LNCAP (cell line): ENCODE data around the gene CNTNAP2.

Experiments
- TF ChIP-seq, protein P1 (sequence below): fragments of 450-650 bp; IDR thresholded peaks from 2 replicates; pipeline ENCODE4 v1.5.1; 2017; ENCODE audit warnings: mild to moderate bottlenecking

Gene CNTNAP2

DNA sequence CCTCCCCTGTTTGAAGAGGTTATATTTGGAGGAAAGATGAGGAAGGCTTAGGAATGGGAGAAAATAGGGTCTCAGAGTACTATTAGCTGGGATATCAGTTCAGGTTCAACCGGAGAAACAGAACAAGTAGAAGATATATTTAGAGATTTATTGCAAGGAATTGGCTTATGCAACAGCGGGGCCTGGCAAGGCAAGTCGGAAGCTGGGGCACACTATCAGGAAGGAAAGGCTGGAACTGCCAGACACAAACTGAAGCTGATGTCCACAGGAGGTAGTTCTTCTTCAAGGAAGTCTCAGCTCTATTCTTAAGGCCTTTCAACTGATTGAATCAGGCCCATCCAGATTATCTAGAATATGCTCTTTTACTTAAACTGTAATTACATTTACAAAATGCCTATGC lies 1534.4 kb downstream of the CNTNAP2 start:
- TF ChIP-seq, protein P1, sequence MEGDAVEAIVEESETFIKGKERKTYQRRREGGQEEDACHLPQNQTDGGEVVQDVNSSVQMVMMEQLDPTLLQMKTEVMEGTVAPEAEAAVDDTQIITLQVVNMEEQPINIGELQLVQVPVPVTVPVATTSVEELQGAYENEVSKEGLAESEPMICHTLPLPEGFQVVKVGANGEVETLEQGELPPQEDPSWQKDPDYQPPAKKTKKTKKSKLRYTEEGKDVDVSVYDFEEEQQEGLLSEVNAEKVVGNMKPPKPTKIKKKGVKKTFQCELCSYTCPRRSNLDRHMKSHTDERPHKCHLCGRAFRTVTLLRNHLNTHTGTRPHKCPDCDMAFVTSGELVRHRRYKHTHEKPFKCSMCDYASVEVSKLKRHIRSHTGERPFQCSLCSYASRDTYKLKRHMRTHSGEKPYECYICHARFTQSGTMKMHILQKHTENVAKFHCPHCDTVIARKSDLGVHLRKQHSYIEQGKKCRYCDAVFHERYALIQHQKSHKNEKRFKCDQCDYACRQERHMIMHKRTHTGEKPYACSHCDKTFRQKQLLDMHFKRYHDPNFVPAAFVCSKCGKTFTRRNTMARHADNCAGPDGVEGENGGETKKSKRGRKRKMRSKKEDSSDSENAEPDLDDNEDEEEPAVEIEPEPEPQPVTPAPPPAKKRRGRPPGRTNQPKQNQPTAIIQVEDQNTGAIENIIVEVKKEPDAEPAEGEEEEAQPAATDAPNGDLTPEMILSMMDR: no peak

DNA sequence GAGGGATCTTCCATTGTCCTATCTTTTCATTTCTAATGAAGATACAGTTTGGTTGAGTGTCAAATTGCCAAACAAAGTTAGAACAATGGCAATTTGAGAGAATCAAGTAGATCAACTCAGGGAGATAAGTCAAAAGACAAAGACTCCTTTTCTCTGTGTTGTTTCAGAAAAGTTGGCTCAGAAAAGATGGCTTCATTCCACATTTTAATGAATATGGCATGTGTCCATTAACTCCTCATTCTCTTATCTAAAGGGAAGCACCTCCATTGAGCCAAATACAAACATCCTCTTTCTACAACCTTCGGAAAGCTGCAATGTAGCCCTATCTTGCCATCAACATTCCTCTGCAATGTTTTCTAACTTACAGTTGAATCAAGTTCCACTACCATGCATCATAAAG lies 1535.0 kb downstream of the CNTNAP2 start:
- TF ChIP-seq, protein P1: no peak

DNA sequence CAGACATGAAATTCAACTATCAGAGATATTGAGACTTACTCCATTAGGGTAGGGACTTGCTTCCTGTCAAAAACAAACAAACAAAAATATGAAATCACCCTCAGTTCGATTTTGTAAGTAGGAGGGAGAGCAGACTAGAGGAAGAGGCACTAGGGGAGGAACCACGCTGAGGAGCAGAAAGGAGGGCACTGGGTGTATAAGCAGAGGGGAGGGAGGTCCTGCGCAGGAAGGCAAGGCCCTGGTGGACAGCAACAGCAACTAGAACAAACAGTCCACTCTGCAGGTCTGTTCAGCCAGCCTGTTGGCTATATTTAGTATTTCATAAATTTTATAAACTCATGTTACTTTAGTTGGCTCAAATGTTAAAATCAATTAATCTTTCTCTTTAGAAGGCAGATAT lies 1536.9 kb downstream of the CNTNAP2 start:
- TF ChIP-seq, protein P1: no peak

DNA sequence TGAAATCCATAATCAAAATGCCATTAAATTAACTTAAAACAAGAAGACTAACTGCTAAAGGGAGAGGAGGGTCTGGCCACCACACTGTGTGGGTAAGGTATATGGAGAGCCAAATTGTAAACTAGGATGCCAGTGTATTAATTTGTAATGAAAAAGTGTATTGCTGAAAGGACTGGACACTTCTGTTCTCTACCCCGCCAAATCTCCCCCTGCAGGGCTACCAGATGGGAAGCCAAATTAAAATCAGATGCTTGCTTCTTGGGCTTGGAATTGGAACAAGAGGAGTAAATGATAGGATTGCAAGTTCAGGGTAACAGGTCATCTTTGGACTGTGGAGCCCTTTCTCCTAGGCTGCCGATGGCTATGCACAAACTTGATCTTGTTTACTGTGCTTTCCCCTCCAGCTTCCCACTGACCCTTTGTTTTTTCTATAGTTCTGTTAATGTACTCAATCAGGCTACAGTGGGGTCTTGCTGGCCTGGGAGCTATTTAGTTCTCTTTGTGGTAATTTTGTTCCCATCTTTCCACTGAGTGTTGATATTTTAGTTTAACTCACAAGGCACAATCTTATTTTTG lies 1541.9 kb downstream of the CNTNAP2 start:
- TF ChIP-seq, protein P1: no peak

DNA sequence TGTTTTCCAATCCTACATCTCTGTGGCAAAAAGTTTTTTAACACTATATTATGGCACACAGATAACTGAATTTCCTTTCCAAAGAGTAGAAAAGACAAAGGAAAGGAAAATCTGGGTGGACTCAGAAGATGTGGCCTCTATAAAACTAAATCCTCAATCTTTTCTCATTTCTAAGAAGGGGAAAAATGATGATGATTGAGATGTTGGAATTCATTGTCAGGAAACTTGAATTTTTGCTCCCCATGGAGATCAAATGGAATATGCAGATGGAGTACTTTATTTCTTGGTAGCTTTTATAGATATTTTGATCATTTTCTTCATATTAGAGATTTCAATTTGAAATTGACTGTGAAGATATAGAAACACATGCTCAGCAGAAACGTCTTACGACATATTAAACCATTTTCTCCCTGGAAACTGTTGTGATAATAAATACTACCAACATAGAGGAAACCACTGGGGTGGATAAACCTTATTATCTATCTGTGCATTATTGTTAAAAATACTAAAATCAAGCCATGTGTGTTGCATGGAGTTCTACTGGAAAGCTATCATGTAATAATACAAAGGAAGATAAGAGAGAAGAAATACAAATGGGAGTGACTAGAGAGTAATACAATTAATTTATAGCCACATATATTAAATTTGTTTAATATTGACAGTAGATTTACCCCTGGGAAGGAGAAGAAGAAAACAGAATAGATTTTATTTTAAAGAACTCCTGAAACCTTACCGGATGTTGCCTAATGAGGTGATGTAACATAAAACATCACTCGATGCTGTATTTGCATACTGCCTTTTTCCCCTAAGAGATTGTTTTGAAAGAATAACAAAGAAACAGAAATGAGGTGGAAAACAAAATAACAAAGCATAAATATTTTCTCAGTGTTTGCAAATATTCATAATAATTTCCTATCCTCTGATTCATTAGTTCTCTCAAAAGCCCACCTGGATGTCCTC lies 1542.7 kb downstream of the CNTNAP2 start:
- TF ChIP-seq, protein P1: no peak

DNA sequence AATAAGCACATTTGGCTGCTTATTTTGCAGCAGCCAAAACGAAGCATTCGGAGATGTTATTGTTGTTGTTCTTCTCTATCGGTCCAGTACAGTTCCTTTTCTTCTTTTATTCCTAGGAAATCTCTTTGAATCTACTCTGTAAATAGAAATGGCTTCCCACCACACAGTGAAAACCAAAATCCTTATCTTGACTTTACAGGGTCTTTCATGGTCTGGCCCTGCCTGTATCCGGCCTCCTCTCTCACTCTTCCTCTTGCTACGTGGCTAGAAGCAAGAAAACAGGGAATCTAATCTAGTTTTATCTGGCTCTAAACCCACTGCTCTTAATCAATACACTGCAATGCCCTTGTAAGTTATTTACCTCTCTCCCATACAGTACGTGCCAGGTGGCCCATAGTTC lies 1547.9 kb downstream of the CNTNAP2 start:
- TF ChIP-seq, protein P1: no peak

DNA sequence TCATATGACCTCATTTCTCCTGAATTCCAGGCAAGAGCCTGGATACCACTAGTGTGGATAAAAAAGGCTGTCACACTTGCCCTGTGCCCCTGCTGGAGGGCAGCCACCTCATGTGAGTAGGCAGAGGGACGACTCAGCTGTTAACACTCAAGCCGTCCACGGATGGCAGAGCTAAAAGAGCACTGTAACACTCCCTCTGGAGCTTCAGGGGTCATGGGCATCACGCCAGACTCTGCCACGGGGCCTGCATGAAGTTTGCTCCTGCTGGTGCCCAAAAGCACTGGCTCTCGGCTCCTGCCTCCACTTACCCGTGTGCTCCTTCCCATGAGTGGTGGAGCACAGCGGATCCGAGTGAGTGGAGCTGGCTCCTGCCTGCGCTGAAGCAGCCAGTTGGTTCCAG lies 1554.2 kb downstream of the CNTNAP2 start:
- TF ChIP-seq, protein P1: no peak
